ENCODE results near the gene SCO1. TPM values are rescaled to one million over a fixed set of nuclear protein-coding genes. Genes with fewer than 3 reads are reported as not detected.

Gene SCO1
- total and polyA plus RNA-seq, 2 of the 4 experiments (the other 2 are of a cell fraction): 17.0 to 21.7 TPM

DNA sequence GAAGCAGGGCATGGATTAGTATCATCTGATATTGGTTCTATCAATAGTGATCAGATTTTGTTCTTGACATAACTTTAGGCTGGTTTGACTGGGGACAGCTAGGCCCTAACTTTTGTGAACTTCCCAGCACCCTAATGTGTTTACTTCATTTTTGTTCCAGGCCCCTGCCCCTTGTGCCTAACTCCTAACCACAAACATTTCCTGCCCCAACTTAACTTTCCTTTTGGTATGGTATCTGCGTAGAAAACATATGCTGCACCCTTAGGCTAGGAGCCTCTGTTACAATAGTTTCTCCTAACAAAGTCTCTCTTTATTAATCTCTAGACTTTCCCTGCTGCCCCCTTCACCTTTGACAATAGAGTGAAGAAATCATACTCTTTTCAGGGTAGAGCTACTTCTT is 2.5 kb upstream of the SCO1 start:
- no peaks in the 10 kb centered on the region for H3K27me3 ChIP-seq (ENCODE audit: control insufficient read depth, insufficient read depth, low read length)
- CTCF ChIA-PET: interaction anchor here (0.6 kb wide), 1 partner anchor 23 kb away, joined by 3 read pairs; no protein-coding TSS in a partner anchor
- H3K56ac ChIP-seq (ENCODE audit: extremely low read depth, insufficient read depth, low read length): no peak overlapping the region
- DNase-seq: no peak
- H3K4me2 ChIP-seq (ENCODE audit: low read depth, low read length): no peak overlapping the region
- peak overlapping the region in 1 of 2 experiments; percentile 36; a peak in 1 of 4 replicates for H4K8ac ChIP-seq (ENCODE audit: low read depth in 2 of 2, low read length in 2 of 2)
- no peak overlapping the region for H4K91ac ChIP-seq (ENCODE audit: insufficient read depth, low read depth, low read length)
- TF ChIP-seq, protein P1, sequence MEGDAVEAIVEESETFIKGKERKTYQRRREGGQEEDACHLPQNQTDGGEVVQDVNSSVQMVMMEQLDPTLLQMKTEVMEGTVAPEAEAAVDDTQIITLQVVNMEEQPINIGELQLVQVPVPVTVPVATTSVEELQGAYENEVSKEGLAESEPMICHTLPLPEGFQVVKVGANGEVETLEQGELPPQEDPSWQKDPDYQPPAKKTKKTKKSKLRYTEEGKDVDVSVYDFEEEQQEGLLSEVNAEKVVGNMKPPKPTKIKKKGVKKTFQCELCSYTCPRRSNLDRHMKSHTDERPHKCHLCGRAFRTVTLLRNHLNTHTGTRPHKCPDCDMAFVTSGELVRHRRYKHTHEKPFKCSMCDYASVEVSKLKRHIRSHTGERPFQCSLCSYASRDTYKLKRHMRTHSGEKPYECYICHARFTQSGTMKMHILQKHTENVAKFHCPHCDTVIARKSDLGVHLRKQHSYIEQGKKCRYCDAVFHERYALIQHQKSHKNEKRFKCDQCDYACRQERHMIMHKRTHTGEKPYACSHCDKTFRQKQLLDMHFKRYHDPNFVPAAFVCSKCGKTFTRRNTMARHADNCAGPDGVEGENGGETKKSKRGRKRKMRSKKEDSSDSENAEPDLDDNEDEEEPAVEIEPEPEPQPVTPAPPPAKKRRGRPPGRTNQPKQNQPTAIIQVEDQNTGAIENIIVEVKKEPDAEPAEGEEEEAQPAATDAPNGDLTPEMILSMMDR (conservative IDR thresholded peaks at IDR 0.05; ENCODE audit: low read depth, low read length): no peak
- no peak for TF ChIP-seq MAZ (IDR thresholded peaks at IDR 0.05; ENCODE audit: borderline replicate concordance, low read depth, low read length)
- TF ChIP-seq FOS (IDR thresholded peaks at IDR 0.05; ENCODE audit: low read depth, low read length): no peak
- no peak for TF ChIP-seq CEBPB (IDR thresholded peaks at IDR 0.05; ENCODE audit: low read depth, low read length)
- no peak for TF ChIP-seq MXI1 (IDR thresholded peaks at IDR 0.05; ENCODE audit: borderline replicate concordance, low read depth, low read length)
- no peak for TF ChIP-seq BHLHE40 (IDR thresholded peaks at IDR 0.05; ENCODE audit: low read depth, low read length)
- no peak for TF ChIP-seq MAFK (IDR thresholded peaks at IDR 0.05; ENCODE audit: low read depth, low read length)
- no peak for TF ChIP-seq RFX5 (IDR thresholded peaks at IDR 0.05; ENCODE audit: low read depth, low read length)
- no peak for TF ChIP-seq SMC3 (IDR thresholded peaks at IDR 0.05; ENCODE audit: low read depth, low read length)
- no peak for TF ChIP-seq RCOR1 (IDR thresholded peaks at IDR 0.05; ENCODE audit: insufficient replicate concordance, low read length)
- TF ChIP-seq, protein P2, sequence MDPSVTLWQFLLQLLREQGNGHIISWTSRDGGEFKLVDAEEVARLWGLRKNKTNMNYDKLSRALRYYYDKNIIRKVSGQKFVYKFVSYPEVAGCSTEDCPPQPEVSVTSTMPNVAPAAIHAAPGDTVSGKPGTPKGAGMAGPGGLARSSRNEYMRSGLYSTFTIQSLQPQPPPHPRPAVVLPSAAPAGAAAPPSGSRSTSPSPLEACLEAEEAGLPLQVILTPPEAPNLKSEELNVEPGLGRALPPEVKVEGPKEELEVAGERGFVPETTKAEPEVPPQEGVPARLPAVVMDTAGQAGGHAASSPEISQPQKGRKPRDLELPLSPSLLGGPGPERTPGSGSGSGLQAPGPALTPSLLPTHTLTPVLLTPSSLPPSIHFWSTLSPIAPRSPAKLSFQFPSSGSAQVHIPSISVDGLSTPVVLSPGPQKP (IDR thresholded peaks at IDR 0.05; ENCODE audit: borderline replicate concordance, low read depth, low read length): no peak
- no peak for TF ChIP-seq POLR2A (IDR thresholded peaks at IDR 0.05; ENCODE audit: low read depth, low read length)
- no peak for TF ChIP-seq CHD1 (IDR thresholded peaks at IDR 0.05; ENCODE audit: low read depth, low read length)
- TF ChIP-seq, protein P3, sequence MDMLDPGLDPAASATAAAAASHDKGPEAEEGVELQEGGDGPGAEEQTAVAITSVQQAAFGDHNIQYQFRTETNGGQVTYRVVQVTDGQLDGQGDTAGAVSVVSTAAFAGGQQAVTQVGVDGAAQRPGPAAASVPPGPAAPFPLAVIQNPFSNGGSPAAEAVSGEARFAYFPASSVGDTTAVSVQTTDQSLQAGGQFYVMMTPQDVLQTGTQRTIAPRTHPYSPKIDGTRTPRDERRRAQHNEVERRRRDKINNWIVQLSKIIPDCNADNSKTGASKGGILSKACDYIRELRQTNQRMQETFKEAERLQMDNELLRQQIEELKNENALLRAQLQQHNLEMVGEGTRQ (IDR thresholded peaks at IDR 0.05; ENCODE audit: low read depth, low read length): no peak
- TF ChIP-seq RAD21 (IDR thresholded peaks at IDR 0.05; ENCODE audit: low read length): no peak
- TF ChIP-seq NFE2L2 (IDR thresholded peaks at IDR 0.05; ENCODE audit: low read depth, low read length): no peak
- H3K9ac ChIP-seq (ENCODE audit: low read depth, low read length): no peak overlapping the region
- H2BK15ac ChIP-seq (ENCODE audit: low read depth, low read length): no peak overlapping the region
- no CpG with 5 or more reads among the region's 1 CpG for WGBS, 2 experiments (ENCODE audit: extremely low coverage in 2 of 2, insufficient read length in 1 of 2)
- in situ Hi-C loops (cut with MboI; ENCODE audit: low sequenced_read_pairs): no loop called here
- no peak overlapping the region for H2BK120ac ChIP-seq (ENCODE audit: low read depth, low read length)
- H3K9me3 ChIP-seq (ENCODE audit: control insufficient read depth, insufficient read depth, low read length): no peaks in the 10 kb centered on the region
- H3K36me3 ChIP-seq (ENCODE audit: control insufficient read depth, insufficient read depth, low read length): peaks cover 4% of the 10 kb centered on the region
- no peak for ATAC-seq (ENCODE audit: low read depth)
- no peak overlapping the region for H4K5ac ChIP-seq (ENCODE audit: low read depth, low read length)
- no peak overlapping the region for H3K4me3 ChIP-seq (ENCODE audit: insufficient read depth, low read depth, low read length)
- dilution Hi-C loops (cut with HindIII; ENCODE audit: low sequenced_read_pairs, unreplicated experiment): no loop called here
- no peak overlapping the region for H2AK9ac ChIP-seq (replicated peaks; ENCODE audit: low read depth, low read length, poor library complexity)
- H3K23ac ChIP-seq (ENCODE audit: low read depth, low read length): peak overlapping the region; percentile 59; the same call in 1 of the 2 replicates
- no peak overlapping the region for H3K4ac ChIP-seq (ENCODE audit: low read depth, low read length)
- intact Hi-C loops (cut with micrococcal nuclease): loop anchor here (5.0 kb wide), 1 partner anchor 53 kb away; no protein-coding TSS in a partner anchor
- H3K9me1 ChIP-seq (ENCODE audit: insufficient read depth, low read length): no peaks in the 10 kb centered on the region
- H3K4me1 ChIP-seq (ENCODE audit: control insufficient read depth, insufficient read depth, low read length): peaks cover 2% of the 10 kb centered on the region
- no peak overlapping the region for H2AFZ ChIP-seq (replicated peaks; ENCODE audit: low read length, poor library complexity)
- no peak overlapping the region for H3K18ac ChIP-seq (ENCODE audit: low read depth, low read length)
- H2AK5ac ChIP-seq (ENCODE audit: low read depth, low read length): no peak overlapping the region
- no peak overlapping the region for H2BK5ac ChIP-seq (ENCODE audit: low read depth, low read length, poor library complexity, severe bottlenecking)
- H4K20me1 ChIP-seq (ENCODE audit: insufficient read depth, low read length): no peaks in the 10 kb centered on the region
- H2BK20ac ChIP-seq (ENCODE audit: low read depth, low read length): no peak overlapping the region
- H3K79me1 ChIP-seq (ENCODE audit: low read depth in 1 of 2, low read length in 2 of 2): peaks cover 25 to 54% of the 10 kb centered on the region in 2 experiments
- POLR2A ChIA-PET (ENCODE audit: unreplicated experiment): interaction anchor here (0.6 kb wide), 1 partner anchor 23 kb away, joined by 5 read pairs; no protein-coding TSS in a partner anchor
- no peak overlapping the region for H3K14ac ChIP-seq (replicated peaks; ENCODE audit: low read depth, low read length)
- no TSS peak for BruUV-seq (replicated peaks)
- H3K27ac ChIP-seq (ENCODE audit: insufficient read depth, low read length): no peak overlapping the region
